Activated T-helper 1 cell treated with anti-CD3 and anti-CD28 coated beads, Interleukin-12 subunit alpha, Interleukin-12 subunit beta, Interleukin-2, Interleukin-4 antibody, amounts not matched to agents 30 ng/mL and 10 ng/mL and 1 ng/mL, durations not matched to agents 14 hours and 24 hours and 36 hours (primary cell): ENCODE data around the gene AATF. TPM values are rescaled to one million over a fixed set of nuclear protein-coding genes. Genes with fewer than 3 reads are reported as not detected.
"Not testable (repeated sequence)": the region's sequence is repeated elsewhere in the genome, so short reads cannot be mapped to it uniquely, and the experiment has no call there.

Experiments
- DNase-seq: peaks from one replicate; pipeline ENCODE4 v3.0.0; 2021; ENCODE audit warnings: low spot score
- H3K27ac Mint-ChIP-seq: one replicate; pipeline ENCODE4 v1.8.0; 2021; ENCODE audit warnings: mild to moderate bottlenecking, mixed read lengths
- H3K27me3 Mint-ChIP-seq: one replicate; pipeline ENCODE4 v1.8.0; 2022; ENCODE audit warnings: mild to moderate bottlenecking, moderate library complexity, mixed read lengths; ENCODE audit not compliant: insufficient read depth
- H3K36me3 Mint-ChIP-seq: one replicate; pipeline ENCODE4 v1.8.0; 2021; ENCODE audit warnings: low read depth, mixed read lengths
- H3K4me1 Mint-ChIP-seq: one replicate; pipeline ENCODE4 v1.8.0; 2021; ENCODE audit warnings: low read depth, mixed read lengths
- H3K4me3 Mint-ChIP-seq: one replicate; pipeline ENCODE4 v1.8.0; 2021; ENCODE audit warnings: mild to moderate bottlenecking, moderate library complexity, mixed read lengths
- H3K9me3 Mint-ChIP-seq: one replicate; pipeline ENCODE4 v1.8.0; 2021; ENCODE audit warnings: mixed read lengths
- intact Hi-C: fragments of 100-400 bp; cut with micrococcal nuclease; formaldehyde crosslinking; loops from one replicate; pipeline ENCODE4 v1.15.1; 2024
- total RNA-seq: library from RNA; stranded (reverse); gene quantifications from 2 replicates; pipeline ENCODE4 v1.2.3, GENCODE V29; 2022

Gene AATF
- total RNA-seq, 1 donor from 2014 or later, result 119 TPM

- no peak overlapping the region for H3K27ac Mint-ChIP-seq
- H3K27me3 Mint-ChIP-seq, result peaks cover 27% of the 10 kb centered on the region
- no peak for DNase-seq
- H3K4me1 Mint-ChIP-seq, result no peaks in the 10 kb centered on the region
- H3K36me3 Mint-ChIP-seq, result no peaks in the 10 kb centered on the region
- H3K9me3 Mint-ChIP-seq, result no peaks in the 10 kb centered on the region
- intact Hi-C loops, result no loop called here
- no peak overlapping the region for H3K4me3 Mint-ChIP-seq
Observed at GRCh38 chr17:37068266-37068665, 119.5 kb downstream of the AATF start.

GRCh38 chr17:37069087-37069486, 120.3 kb downstream of the AATF start:
- peaks cover 27% of the 10 kb centered on the region for H3K27me3 Mint-ChIP-seq
- H3K36me3 Mint-ChIP-seq, result no peaks in the 10 kb centered on the region
- no peaks in the 10 kb centered on the region for H3K9me3 Mint-ChIP-seq
- no peak overlapping the region for H3K4me3 Mint-ChIP-seq
- intact Hi-C loops, result no loop called here
- no peak for DNase-seq
- no peaks in the 10 kb centered on the region for H3K4me1 Mint-ChIP-seq
- H3K27ac Mint-ChIP-seq, result no peak overlapping the region

- intact Hi-C loops, H3K4me3 Mint-ChIP-seq, H3K36me3 Mint-ChIP-seq, H3K27ac Mint-ChIP-seq, H3K4me1 Mint-ChIP-seq, DNase-seq, H3K9me3 Mint-ChIP-seq: not testable (repeated sequence)
- H3K27me3 Mint-ChIP-seq, result peaks cover 16% of the 10 kb centered on the region
Observed at GRCh38 chr17:37073464-37073863, 124.7 kb downstream of the AATF start.

GRCh38 chr17:37079065-37079708, 130.4 kb downstream of the AATF start:
- peaks cover 4% of the 10 kb centered on the region for H3K27me3 Mint-ChIP-seq
- peaks cover 3% of the 10 kb centered on the region for H3K36me3 Mint-ChIP-seq
- H3K4me1 Mint-ChIP-seq, result no peaks in the 10 kb centered on the region
- intact Hi-C loops, result no loop called here
- DNase-seq, result no peak
- H3K9me3 Mint-ChIP-seq, result peaks cover 3% of the 10 kb centered on the region
- H3K4me3 Mint-ChIP-seq, result no peak overlapping the region
- H3K27ac Mint-ChIP-seq, result no peak overlapping the region

- Mint-ChIP-seq H3K27me3 (peaks cover 4% of the 10 kb centered on the region), H3K4me1 (no peaks in the 10 kb centered on the region), H3K36me3 (peaks cover 3% of the 10 kb centered on the region), H3K4me3 (no peak overlapping the region), H3K27ac (no peak overlapping the region), H3K9me3 (peaks cover 3% of the 10 kb centered on the region)
- intact Hi-C loops, result no loop called here
- no peak for DNase-seq
Observed at GRCh38 chr17:37079735-37080134, 131.0 kb downstream of the AATF start.

GRCh38 chr17:37081287-37081686, 132.5 kb downstream of the AATF start:
- H3K27me3 Mint-ChIP-seq, result peaks cover 2% of the 10 kb centered on the region
- intact Hi-C loops, result no loop called here
- no peak overlapping the region for H3K4me3 Mint-ChIP-seq
- no peaks in the 10 kb centered on the region for H3K4me1 Mint-ChIP-seq
- H3K9me3 Mint-ChIP-seq, result peaks cover 3% of the 10 kb centered on the region
- no peak for DNase-seq
- H3K27ac Mint-ChIP-seq, result no peak overlapping the region
- peaks cover 11% of the 10 kb centered on the region for H3K36me3 Mint-ChIP-seq

GRCh38 chr17:37082311-37082860, 133.6 kb downstream of the AATF start:
- Mint-ChIP-seq H3K4me1 (peaks cover 4% of the 10 kb centered on the region), H3K27ac (no peak overlapping the region), H3K9me3 (peaks cover 3% of the 10 kb centered on the region), H3K36me3 (peaks cover 19% of the 10 kb centered on the region), H3K4me3 (no peak overlapping the region), H3K27me3 (no peaks in the 10 kb centered on the region)
- no peak for DNase-seq
- intact Hi-C loops, result no loop called here

GRCh38 chr17:37082985-37083384, 134.2 kb downstream of the AATF start:
- Mint-ChIP-seq H3K9me3 (peaks cover 3% of the 10 kb centered on the region), H3K27ac (no peak overlapping the region), H3K4me3 (no peak overlapping the region), H3K27me3 (no peaks in the 10 kb centered on the region), H3K4me1 (peaks cover 10% of the 10 kb centered on the region), H3K36me3 (peaks cover 25% of the 10 kb centered on the region)
- intact Hi-C loops, result no loop called here
- DNase-seq, result no peak

GRCh38 chr17:37083456-37083855, 134.7 kb downstream of the AATF start:
- Mint-ChIP-seq H3K36me3 (peaks cover 28% of the 10 kb centered on the region), H3K9me3 (peaks cover 3% of the 10 kb centered on the region), H3K27me3 (no peaks in the 10 kb centered on the region), H3K4me1 (peaks cover 15% of the 10 kb centered on the region), H3K27ac (no peak overlapping the region), H3K4me3 (no peak overlapping the region)
- intact Hi-C loops, result no loop called here
- DNase-seq, result no peak

- H3K27me3 Mint-ChIP-seq, result no peaks in the 10 kb centered on the region
- DNase-seq, result no peak
- peaks cover 3% of the 10 kb centered on the region for H3K9me3 Mint-ChIP-seq
- intact Hi-C loops, result no loop called here
- H3K27ac Mint-ChIP-seq, result no peak overlapping the region
- no peak overlapping the region for H3K4me3 Mint-ChIP-seq
- H3K36me3 Mint-ChIP-seq, result peaks cover 29% of the 10 kb centered on the region
- H3K4me1 Mint-ChIP-seq, result peaks cover 24% of the 10 kb centered on the region
Observed at GRCh38 chr17:37084372-37084771, 135.6 kb downstream of the AATF start.

- no peak overlapping the region for H3K27ac Mint-ChIP-seq
- H3K4me3 Mint-ChIP-seq, result no peak overlapping the region
- peaks cover 44% of the 10 kb centered on the region for H3K4me1 Mint-ChIP-seq
- H3K27me3 Mint-ChIP-seq, result no peaks in the 10 kb centered on the region
- H3K9me3 Mint-ChIP-seq, result no peaks in the 10 kb centered on the region
- DNase-seq, result no peak
- peaks cover 36% of the 10 kb centered on the region for H3K36me3 Mint-ChIP-seq
- intact Hi-C loops, result no loop called here
Observed at GRCh38 chr17:37086334-37086733, 137.6 kb downstream of the AATF start.

GRCh38 chr17:37086948-37087347, 138.2 kb downstream of the AATF start:
- no peaks in the 10 kb centered on the region for H3K9me3 Mint-ChIP-seq
- H3K27me3 Mint-ChIP-seq, result no peaks in the 10 kb centered on the region
- H3K27ac Mint-ChIP-seq, result no peak overlapping the region
- intact Hi-C loops, result no loop called here
- no peak overlapping the region for H3K4me3 Mint-ChIP-seq
- H3K36me3 Mint-ChIP-seq, result peaks cover 36% of the 10 kb centered on the region
- no peak for DNase-seq
- H3K4me1 Mint-ChIP-seq, result peaks cover 44% of the 10 kb centered on the region

- H3K4me1 Mint-ChIP-seq, result peaks cover 51% of the 10 kb centered on the region
- no peak for DNase-seq
- H3K27me3 Mint-ChIP-seq, result no peaks in the 10 kb centered on the region
- H3K27ac Mint-ChIP-seq, result no peak overlapping the region
- H3K36me3 Mint-ChIP-seq, result peaks cover 36% of the 10 kb centered on the region
- no peaks in the 10 kb centered on the region for H3K9me3 Mint-ChIP-seq
- peak overlapping the region; percentile 50 for H3K4me3 Mint-ChIP-seq
- intact Hi-C loops, result no loop called here
Observed at GRCh38 chr17:37087683-37088082, 138.9 kb downstream of the AATF start.

GRCh38 chr17:37088459-37088858, 139.7 kb downstream of the AATF start:
- H3K27ac Mint-ChIP-seq, result no peak overlapping the region
- peak overlapping the region; percentile 41 for H3K4me3 Mint-ChIP-seq
- DNase-seq, result peak; percentile 18
- H3K36me3 Mint-ChIP-seq, result peaks cover 33% of the 10 kb centered on the region
- H3K27me3 Mint-ChIP-seq, result no peaks in the 10 kb centered on the region
- no peaks in the 10 kb centered on the region for H3K9me3 Mint-ChIP-seq
- H3K4me1 Mint-ChIP-seq, result peaks cover 51% of the 10 kb centered on the region
- intact Hi-C loops, result no loop called here
